GM23338 (cell line): ENCODE results near the gene ERC2.

Experiments used
- CREB1 ChIP-seq: fragments of 250-450 bp; sonication (Bioruptor Pico); IDR thresholded peaks from 2 replicates; pipeline ENCODE4 v1.5.0; 2020; ENCODE audit warnings: low read depth, mild to moderate bottlenecking, moderate library complexity
- CTCF ChIP-seq, 2 experiments: fragments of 200-600 bp in 1 of 2; sonication (generic) in 1 of 2; conservative IDR thresholded peaks; 2 replicates each; pipeline versions ENCODE4 v1.5.1 to v1.6.1; 2016 to 2017; ENCODE audit warnings: antibody characterized with exemption in 2 of 2, low read depth in 2 of 2, mild to moderate bottlenecking in 2 of 2, moderate library complexity in 1 of 2
- EZH2 ChIP-seq: fragments of 200-600 bp; sonication (generic); IDR thresholded peaks from one replicate; pipeline ENCODE4 v1.8.0; 2017; ENCODE audit warnings: antibody characterized with exemption, mild to moderate bottlenecking, low read depth; ENCODE audit not compliant: unreplicated experiment
- EZH2phosphoT487 ChIP-seq: fragments of 200-600 bp; sonication (generic); IDR thresholded peaks from one replicate; pipeline ENCODE4 v1.8.1; 2018; ENCODE audit warnings: antibody characterized with exemption; ENCODE audit not compliant: unreplicated experiment
- POLR2AphosphoS5 ChIP-seq: IDR thresholded peaks from 2 replicates; pipeline ENCODE4 v1.6.1; 2016; ENCODE audit warnings: antibody characterized with exemption, low read depth
- REST ChIP-seq: IDR thresholded peaks from one replicate; pipeline ENCODE4 v1.6.1; 2018; ENCODE audit warnings: antibody characterized with exemption; ENCODE audit not compliant: unreplicated experiment
- STAT1 ChIP-seq: IDR thresholded peaks from one replicate; pipeline ENCODE4 v1.6.1; 2016; ENCODE audit warnings: antibody characterized with exemption; ENCODE audit not compliant: unreplicated experiment
- ZNF114 ChIP-seq: fragments of 250-450 bp; sonication (Bioruptor Pico); IDR thresholded peaks from 2 replicates; pipeline ENCODE4 v1.5.0; 2020; ENCODE audit warnings: mild to moderate bottlenecking, moderate library complexity
- TF ChIP-seq, protein P1 (sequence below): IDR thresholded peaks from 2 replicates; pipeline ENCODE4 v1.6.1; 2016; ENCODE audit warnings: antibody characterized with exemption

GRCh38 chr3:55537129-55537528, 931.1 kb downstream of the ERC2 start:
- no peak for TF ChIP-seq CTCF (conservative IDR thresholded peaks at IDR 0.05; ENCODE audit: low read depth in 2 of 2)
- TF ChIP-seq, protein P1, sequence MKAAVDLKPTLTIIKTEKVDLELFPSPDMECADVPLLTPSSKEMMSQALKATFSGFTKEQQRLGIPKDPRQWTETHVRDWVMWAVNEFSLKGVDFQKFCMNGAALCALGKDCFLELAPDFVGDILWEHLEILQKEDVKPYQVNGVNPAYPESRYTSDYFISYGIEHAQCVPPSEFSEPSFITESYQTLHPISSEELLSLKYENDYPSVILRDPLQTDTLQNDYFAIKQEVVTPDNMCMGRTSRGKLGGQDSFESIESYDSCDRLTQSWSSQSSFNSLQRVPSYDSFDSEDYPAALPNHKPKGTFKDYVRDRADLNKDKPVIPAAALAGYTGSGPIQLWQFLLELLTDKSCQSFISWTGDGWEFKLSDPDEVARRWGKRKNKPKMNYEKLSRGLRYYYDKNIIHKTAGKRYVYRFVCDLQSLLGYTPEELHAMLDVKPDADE: no peak
- no peak for TF ChIP-seq ZNF114
- TF ChIP-seq EZH2: no peak
- TF ChIP-seq POLR2AphosphoS5: no peak
- TF ChIP-seq CREB1: no peak
- no peak for TF ChIP-seq EZH2phosphoT487
- no peak for TF ChIP-seq STAT1
- TF ChIP-seq REST: no peak
